HepG2 (cell line): ENCODE measurements around the gene MXRA8. TPM values are rescaled to one million over a fixed set of nuclear protein-coding genes. Genes with fewer than 3 reads are reported as not detected.
A peak's percentile ranks its signal among the peaks of the same experiment; 100 is the strongest.

Experiments used
- ATF6 ChIP-seq: sonication (generic); formaldehyde crosslinking; conservative IDR thresholded peaks from 2 replicates; pipeline ENCODE4 v1.4.0; 2020; ENCODE audit warnings: missing genetic modification reagents
- BORCS8-MEF2B ChIP-seq: sonication (generic); formaldehyde crosslinking; IDR thresholded peaks from 2 replicates; pipeline ENCODE4 v1.8.0; 2022; ENCODE audit warnings: mild to moderate bottlenecking, missing genetic modification reagents
- HNF1A ChIP-seq, 2 experiments: sonication (generic) in 1 of 2; formaldehyde crosslinking in 1 of 2; IDR thresholded peaks; 2 replicates each; pipeline versions ENCODE4 v1.4.0 to v1.6.1; 2016 to 2020; ENCODE audit warnings: borderline replicate concordance in 1 of 2, low read depth in 1 of 2, mild to moderate bottlenecking in 1 of 2, missing genetic modification reagents in 1 of 2
- KDM6A ChIP-seq: IDR thresholded peaks from 2 replicates; pipeline ENCODE4 v1.6.1; 2016; ENCODE audit warnings: low read depth
- MATR3 ChIP-seq: sonication (generic); formaldehyde crosslinking; IDR thresholded peaks from 2 replicates; pipeline ENCODE4 v1.4.0; 2020; ENCODE audit warnings: missing genetic modification reagents
- MAX ChIP-seq: IDR thresholded peaks from 2 replicates; pipeline ENCODE4 v1.6.1; 2012; ENCODE audit warnings: inconsistent platforms
- NFKB2 ChIP-seq: sonication (generic); formaldehyde crosslinking; IDR thresholded peaks from 2 replicates; pipeline ENCODE4 v1.4.0; 2020; ENCODE audit warnings: missing genetic modification reagents, borderline replicate concordance
- RBM22 ChIP-seq: fragments of 200-400 bp; formaldehyde crosslinking; optimal IDR thresholded peaks from 2 replicates; pipeline ENCODE3; 2017; ENCODE audit warnings: mild to moderate bottlenecking, low read length, moderate library complexity
- SALL1 ChIP-seq: sonication (generic); formaldehyde crosslinking; IDR thresholded peaks from 2 replicates; pipeline ENCODE4 v1.8.0; 2022; ENCODE audit warnings: mild to moderate bottlenecking, missing genetic modification reagents
- ZFP91 ChIP-seq: sonication (generic); formaldehyde crosslinking; IDR thresholded peaks from 2 replicates; pipeline ENCODE4 v1.9.0; 2022; ENCODE audit warnings: missing genetic modification reagents, mild to moderate bottlenecking, borderline replicate concordance
- ZNF432 ChIP-seq: sonication (generic); formaldehyde crosslinking; IDR thresholded peaks from 2 replicates; pipeline ENCODE4 v1.5.0; 2020; ENCODE audit warnings: missing genetic modification reagents, mild to moderate bottlenecking, borderline replicate concordance
- ZNF546 ChIP-seq: sonication (generic); formaldehyde crosslinking; conservative IDR thresholded peaks from 2 replicates; pipeline ENCODE4 v1.8.1; 2023; ENCODE audit warnings: mild to moderate bottlenecking, missing genetic modification reagents
- ZNF670 ChIP-seq: sonication (generic); formaldehyde crosslinking; IDR thresholded peaks from 2 replicates; pipeline ENCODE4 v1.8.0; 2022; ENCODE audit warnings: mild to moderate bottlenecking, missing genetic modification reagents, borderline replicate concordance
- ZNF780A ChIP-seq: sonication (generic); formaldehyde crosslinking; IDR thresholded peaks from 2 replicates; pipeline ENCODE4 v1.8.0; 2022; ENCODE audit warnings: mild to moderate bottlenecking, missing genetic modification reagents, moderate library complexity
- ZNF782 ChIP-seq: sonication (generic); formaldehyde crosslinking; IDR thresholded peaks from 2 replicates; pipeline ENCODE4 v1.4.0; 2020; ENCODE audit warnings: missing genetic modification reagents, mild to moderate bottlenecking, borderline replicate concordance
- ZZZ3 ChIP-seq: sonication (generic); formaldehyde crosslinking; IDR thresholded peaks from 2 replicates; pipeline ENCODE4 v1.4.0; 2020; ENCODE audit warnings: missing genetic modification reagents, mild to moderate bottlenecking, borderline replicate concordance
- polyA plus RNA-seq, 8 experiments: library from polyadenylated mRNA; depleted of rRNA in 3 of 8; stranded (reverse) in 7 of 8; unstranded in 1 of 8; fragments of >200 nt; fragmentation: Illumina TruSeq in 4 of 8; extraction: Trizol in 4 of 8; gene quantifications; 2 replicates each; pipeline versions ENCODE4 v1.2.1 to v1.2.3, GENCODE V29; 2011 to 2016; ENCODE audit warnings: low read depth in 4 of 8, missing spikeins in 1 of 8, mixed read lengths in 1 of 8; ENCODE audit not compliant: insufficient read depth in 1 of 8
- total RNA-seq, 5 experiments: library from RNA; depleted of rRNA; stranded (reverse); fragments of >200 nt; fragmentation: Illumina TruSeq; extraction: Trizol; gene quantifications; 2 replicates each; pipeline ENCODE4 v1.2.3, GENCODE V29; 2016; ENCODE audit warnings: low read depth in 1 of 5
- TF ChIP-seq, protein P1 (sequence below): sonication (generic); formaldehyde crosslinking; IDR thresholded peaks from 2 replicates; pipeline ENCODE4 v1.4.0; 2020; ENCODE audit warnings: mild to moderate bottlenecking, missing genetic modification reagents
- TF ChIP-seq, protein P2 (sequence below): sonication (generic); formaldehyde crosslinking; IDR thresholded peaks from 2 replicates; pipeline ENCODE4 v1.5.1; 2020; ENCODE audit warnings: mild to moderate bottlenecking, moderate library complexity, missing genetic modification reagents

The MXRA8 gene
- total and polyA plus RNA-seq, 2 of the 13 experiments (the other 11 are each of a cell fraction or from before 2014, with no cell fraction given), result 19.8 to 44.8 TPM

DNA sequence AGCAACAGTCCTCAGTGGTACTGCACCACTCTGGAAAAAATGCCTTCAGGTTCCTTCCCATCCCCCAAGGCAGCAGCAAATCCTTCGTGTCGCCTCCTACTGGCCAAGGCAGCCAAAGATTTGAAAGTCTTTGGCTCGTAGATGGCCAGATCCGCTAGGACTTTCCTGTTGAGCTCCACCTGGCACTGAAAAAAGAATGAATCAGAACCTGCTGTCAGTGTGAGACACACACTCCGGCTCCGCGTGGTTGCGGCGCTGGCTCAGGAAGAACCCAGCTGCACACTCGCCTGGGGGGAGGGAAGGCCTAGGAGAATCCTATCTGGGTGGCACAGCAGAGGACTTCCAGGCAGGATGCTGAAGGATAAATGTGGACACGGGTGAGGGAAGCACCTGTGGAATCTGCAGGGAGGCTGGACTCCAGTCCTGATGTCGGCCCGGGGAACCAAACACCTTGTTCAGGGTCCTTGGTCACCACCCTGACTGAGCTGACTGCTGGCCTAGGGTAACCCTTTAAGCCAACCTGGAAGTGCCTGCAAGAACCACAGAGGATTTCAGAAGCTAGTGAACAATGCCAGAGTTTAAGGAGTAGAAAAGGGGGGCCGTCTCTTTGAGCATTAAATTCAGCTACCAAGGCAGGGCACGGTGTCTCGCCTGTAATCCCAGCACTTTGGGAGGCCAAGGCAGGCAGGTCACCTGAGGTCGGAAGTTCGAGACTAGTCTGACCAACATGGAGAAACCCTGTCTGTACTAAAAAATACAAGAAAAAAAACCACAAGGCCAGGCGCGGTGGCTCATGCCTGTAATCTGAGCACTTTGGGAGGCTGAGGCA lies 43.9 kb upstream of the MXRA8 start (continued):
- TF ChIP-seq, protein P1, sequence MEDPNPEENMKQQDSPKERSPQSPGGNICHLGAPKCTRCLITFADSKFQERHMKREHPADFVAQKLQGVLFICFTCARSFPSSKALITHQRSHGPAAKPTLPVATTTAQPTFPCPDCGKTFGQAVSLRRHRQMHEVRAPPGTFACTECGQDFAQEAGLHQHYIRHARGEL (CRISPR knock-in tag), result 0 out of 2 replicates have a peak, but pooled peaks have one; percentile 25
- TF ChIP-seq ZNF670 (CRISPR knock-in tag) (0 out of 2 replicates have a peak, but pooled peaks have one; percentile 21), ZFP91 (CRISPR knock-in tag) (no peak), ATF6 (no peak), BORCS8-MEF2B (CRISPR knock-in tag) (peak; percentile 27; the same call in 1 of the 2 replicates), KDM6A (CRISPR knock-in tag) (no peak), MATR3 (CRISPR knock-in tag) (no peak), ZNF546 (no peak), ZNF782 (CRISPR knock-in tag) (no peak), NFKB2 (0 out of 2 replicates have a peak, but pooled peaks have one; percentile 19), ZZZ3 (CRISPR knock-in tag) (no peak), RBM22 (peak; percentile 84), MAX (no peak), ZNF432 (CRISPR knock-in tag) (no peak), SALL1 (CRISPR knock-in tag) (no peak), HNF1A (IDR thresholded peaks at IDR 0.05; ENCODE audit: low read depth) (no peak), HNF1A (CRISPR knock-in tag; IDR thresholded peaks at IDR 0.05; ENCODE audit: borderline replicate concordance) (no peak), ZNF780A (CRISPR knock-in tag) (no peak)
- TF ChIP-seq, protein P2, sequence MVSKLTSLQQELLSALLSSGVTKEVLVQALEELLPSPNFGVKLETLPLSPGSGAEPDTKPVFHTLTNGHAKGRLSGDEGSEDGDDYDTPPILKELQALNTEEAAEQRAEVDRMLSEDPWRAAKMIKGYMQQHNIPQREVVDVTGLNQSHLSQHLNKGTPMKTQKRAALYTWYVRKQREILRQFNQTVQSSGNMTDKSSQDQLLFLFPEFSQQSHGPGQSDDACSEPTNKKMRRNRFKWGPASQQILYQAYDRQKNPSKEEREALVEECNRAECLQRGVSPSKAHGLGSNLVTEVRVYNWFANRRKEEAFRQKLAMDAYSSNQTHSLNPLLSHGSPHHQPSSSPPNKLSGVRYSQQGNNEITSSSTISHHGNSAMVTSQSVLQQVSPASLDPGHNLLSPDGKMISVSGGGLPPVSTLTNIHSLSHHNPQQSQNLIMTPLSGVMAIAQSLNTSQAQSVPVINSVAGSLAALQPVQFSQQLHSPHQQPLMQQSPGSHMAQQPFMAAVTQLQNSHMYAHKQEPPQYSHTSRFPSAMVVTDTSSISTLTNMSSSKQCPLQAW, result peak; percentile 47; the same call in 1 of the 2 replicates
